GM18499 (cell line): ENCODE data around the gene ACSM3.
"Not testable (repeated sequence)": the region's sequence is repeated elsewhere in the genome, so short reads cannot be mapped to it uniquely, and the experiment has no call there.

Experiments used
- ATAC-seq: cut with Tn5 transposase; IDR thresholded peaks from one replicate; pipeline ENCODE4 v1.9.1; 2021; ENCODE audit warnings: moderate number of reproducible peaks; ENCODE audit not compliant: insufficient read depth, unreplicated experiment

ACSM3 gene

GRCh38 chr16:20753727-20754126, 10.1 kb upstream of the ACSM3 start:
- ATAC-seq: no peak

GRCh38 chr16:20755238-20755637, 8.6 kb upstream of the ACSM3 start:
- ATAC-seq: no peak

- not testable (repeated sequence) for ATAC-seq
Observed at GRCh38 chr16:20755799-20756198, 8.0 kb upstream of the ACSM3 start.

DNA sequence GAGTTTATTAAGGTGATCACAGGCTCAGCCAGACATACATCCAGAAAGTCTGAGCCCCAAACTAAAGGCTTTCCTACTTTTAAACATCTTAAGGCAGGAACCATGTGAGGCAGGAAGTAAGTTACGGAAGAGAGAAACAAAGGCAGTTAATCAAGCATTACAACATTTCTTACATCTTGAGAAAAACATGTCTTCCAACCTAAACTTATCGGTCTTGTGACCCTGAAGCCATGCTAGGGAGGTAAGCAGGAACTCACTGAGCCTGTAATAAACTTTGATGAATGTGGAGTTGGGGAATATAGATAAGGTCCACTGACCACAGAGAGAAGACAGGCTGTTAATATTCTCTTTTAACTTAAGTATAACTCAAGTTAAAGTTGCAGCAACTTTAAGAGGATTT, 3.5 kb upstream of the ACSM3 start:
- ATAC-seq: no peak

GRCh38 chr16:20761175-20761574, 2.6 kb upstream of the ACSM3 start:
- ATAC-seq: no peak

GRCh38 chr16:20762404-20763123, 1.2 kb upstream of the ACSM3 start:
- ATAC-seq: no peak

DNA sequence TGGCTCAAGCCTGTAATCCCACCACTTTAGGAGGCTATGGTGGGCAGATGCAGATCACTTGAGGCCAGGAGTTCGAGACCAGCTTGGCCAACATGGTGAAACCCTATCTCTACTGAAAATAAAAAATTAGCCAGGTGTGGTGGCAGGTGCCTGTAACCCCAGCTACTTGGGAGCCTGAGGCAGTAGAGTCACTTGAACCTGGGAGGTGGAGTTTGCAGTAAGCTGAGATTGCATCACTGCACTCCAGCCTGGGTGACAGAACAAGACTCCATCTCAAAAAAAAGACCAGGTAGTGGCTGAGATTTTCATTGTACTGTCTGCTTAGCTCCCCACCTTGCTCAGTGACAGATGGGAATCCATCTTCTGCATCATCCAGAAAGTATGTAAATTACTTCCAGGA, 634 bp downstream of the ACSM3 start:
- ATAC-seq: not testable (repeated sequence)

GRCh38 chr16:20765732-20766131, 1.9 kb downstream of the ACSM3 start:
- ATAC-seq: no peak

DNA sequence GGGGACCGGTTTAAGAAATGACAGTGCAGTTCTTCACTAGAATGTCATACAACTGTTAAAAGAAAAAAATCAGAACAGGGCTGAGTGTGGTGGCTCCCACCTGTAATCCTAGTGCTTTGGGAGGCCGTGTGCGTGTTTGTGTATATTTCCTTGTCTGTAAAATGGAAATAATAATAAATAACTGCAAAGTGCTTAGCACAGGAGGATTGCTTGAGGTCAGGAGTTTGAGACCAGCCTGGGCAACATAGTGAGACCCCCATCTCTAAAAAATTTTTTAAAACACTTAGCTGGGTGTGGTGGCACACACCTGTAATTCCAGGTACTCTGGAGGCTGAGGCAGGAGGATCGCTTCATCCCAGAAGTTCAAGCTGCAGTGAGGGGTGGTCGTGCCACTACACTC, 2.5 kb downstream of the ACSM3 start:
- no peak for ATAC-seq

GRCh38 chr16:20767577-20767976, 3.8 kb downstream of the ACSM3 start:
- no peak for ATAC-seq

DNA sequence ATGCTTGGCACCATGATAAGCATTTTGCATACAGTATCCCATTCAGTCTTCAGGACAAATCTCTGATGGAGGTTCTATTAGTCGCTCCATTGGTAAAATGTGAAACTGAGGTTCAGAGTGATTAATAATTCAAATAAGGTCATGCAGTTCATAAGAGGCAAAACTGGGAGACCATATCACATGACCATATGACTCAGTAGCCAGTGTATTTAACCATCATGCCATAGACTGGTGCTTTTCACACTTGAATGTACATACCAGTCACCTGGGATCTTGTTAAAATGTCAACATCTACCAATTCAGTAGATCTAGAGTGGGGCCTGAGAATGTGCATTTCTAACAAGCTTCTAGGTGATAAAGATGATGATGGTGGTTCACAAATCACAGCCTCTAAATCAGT, 4.3 kb downstream of the ACSM3 start:
- no peak for ATAC-seq

DNA sequence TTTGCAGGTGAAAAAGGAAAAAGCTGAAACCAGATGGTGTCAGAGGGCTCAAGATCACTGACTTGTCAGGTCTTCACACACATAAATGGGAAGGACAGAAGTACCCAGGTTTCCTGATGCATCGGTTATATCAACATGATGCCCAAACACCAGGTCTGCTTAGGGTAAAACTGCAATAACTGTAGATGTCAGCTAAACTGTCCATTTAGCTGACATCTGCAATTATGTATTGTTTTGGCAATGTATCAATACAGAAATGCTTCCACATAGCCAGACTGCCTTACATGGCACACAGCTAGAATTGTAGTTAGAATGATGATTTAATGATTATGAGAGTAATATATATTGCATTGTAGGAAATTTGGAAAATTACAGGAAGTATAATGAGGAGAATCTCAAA, 5.0 kb downstream of the ACSM3 start:
- no peak for ATAC-seq

DNA sequence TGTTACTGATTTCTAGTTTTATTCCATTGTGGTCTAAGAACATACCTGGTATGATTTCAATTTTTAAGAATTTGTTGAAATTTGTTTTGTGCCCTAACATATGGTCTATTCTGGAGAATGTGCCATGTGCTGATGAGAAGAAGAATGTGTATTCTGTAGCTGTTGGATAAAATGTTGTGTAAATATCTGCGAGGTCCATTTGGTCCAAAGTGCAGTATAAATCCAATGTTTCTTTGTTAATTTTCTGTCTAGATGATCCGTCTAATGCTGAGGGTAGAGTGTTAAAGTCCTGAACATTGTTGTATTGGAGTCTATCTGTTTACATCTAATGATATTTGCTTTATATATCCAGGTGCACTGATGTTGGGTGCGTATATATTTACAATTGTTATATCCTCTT, 9.9 kb downstream of the ACSM3 start:
- no peak for ATAC-seq

DNA sequence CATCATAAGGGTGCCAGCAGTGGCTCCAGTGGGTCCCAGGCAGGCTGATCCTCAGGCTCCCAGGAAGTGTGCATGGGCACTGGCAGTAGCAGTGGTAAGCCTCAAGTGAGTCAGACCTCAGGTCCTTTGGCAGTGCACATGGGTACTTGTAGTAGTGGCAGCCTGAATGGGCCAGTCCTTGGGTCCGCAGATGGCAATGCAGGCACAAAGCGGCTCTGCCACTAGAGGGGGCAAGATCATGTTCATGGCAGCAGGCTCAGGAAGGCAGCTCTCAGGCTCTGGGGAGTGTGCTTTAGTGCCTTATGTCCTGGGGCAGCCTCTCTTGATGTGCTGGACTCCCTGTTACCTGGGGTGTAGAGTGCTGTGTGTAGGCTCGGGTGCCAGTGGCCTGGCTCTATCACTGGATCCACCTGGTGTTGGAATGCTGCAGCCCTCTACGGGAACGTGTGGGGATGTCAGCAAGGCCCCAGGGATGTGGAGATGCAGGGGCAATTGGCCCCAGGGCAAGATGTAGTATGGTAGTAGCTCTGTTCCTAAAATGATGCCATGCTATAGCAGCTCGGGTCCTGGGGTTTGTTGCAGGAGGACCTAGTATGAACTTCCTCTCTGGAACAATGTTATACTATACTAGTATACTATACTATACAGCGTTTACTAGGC, 11.0 kb downstream of the ACSM3 start:
- no peak for ATAC-seq

DNA sequence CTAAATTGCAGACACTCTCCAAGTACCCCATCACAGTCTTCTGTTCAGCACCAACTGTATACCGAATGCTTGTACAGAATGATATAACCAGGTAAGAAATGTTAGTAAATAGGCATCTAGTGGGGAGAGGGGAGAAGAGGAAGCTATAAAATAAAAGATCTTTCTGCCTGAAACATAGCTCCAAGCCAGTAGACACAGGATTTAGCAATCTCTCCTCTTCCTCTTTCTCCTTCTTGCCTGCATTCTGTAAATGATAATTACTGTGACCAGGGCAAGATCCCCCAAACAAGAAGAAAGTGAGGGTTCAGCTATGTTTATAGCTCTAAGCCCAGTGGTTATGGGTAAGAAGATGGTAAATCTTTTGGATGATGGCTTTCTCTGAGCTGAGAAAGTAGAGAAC, 17.9 kb downstream of the ACSM3 start:
- ATAC-seq: no peak

DNA sequence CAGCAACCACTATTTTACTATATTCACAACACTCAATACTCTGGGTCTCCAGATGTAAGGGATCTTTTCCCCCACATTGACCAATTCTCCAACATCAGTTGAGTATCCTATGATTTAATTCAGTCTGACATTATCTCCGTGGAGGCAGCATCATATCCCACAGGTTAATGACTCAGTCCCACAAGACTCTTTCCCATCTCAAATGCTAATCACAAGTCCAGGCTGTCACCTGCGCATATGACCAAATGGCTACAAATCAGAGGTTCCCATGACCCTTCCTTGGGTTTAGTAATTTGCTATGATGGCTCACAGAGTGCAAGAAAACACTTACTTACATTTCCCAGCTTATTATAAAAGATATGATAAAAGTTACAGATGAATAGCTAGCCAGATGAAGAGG, 18.7 kb downstream of the ACSM3 start:
- no peak for ATAC-seq

DNA sequence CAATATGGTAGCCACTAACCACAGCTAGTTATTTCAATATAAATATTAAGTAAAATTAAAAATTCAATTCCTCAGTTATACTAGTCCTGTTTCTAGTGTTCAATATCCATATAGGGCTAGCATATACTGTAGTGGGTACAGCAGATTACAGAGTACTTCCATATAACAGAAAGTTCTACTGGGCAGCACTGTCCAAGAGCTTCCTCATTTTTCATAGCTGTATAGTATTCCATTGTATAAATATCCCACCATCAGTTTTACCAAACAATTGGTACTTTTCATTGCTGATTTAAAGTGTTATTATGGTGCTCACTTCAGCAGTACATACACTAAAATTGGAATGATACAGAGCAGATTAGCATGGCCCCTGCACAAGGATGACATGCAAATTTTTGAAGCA, 20.4 kb downstream of the ACSM3 start:
- no peak for ATAC-seq

DNA sequence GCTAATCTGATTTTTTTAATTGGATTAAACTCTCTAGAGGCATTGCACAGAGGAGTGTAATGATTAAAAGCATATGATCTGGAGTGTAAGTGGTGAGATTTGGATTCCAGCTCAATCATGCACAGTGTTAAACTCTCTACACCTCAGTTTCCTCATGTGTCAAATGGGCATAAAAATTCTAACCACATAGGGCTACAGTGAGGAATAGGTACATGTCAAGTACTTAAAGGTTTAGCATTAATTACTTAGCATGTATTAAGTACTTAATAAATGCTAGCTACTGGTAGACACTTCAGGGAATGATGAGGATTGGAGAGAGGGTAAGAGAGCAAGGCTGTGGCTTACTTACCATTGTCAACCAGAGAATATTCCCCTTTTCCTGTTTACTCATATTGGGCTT, 25.3 kb downstream of the ACSM3 start:
- ATAC-seq: no peak

DNA sequence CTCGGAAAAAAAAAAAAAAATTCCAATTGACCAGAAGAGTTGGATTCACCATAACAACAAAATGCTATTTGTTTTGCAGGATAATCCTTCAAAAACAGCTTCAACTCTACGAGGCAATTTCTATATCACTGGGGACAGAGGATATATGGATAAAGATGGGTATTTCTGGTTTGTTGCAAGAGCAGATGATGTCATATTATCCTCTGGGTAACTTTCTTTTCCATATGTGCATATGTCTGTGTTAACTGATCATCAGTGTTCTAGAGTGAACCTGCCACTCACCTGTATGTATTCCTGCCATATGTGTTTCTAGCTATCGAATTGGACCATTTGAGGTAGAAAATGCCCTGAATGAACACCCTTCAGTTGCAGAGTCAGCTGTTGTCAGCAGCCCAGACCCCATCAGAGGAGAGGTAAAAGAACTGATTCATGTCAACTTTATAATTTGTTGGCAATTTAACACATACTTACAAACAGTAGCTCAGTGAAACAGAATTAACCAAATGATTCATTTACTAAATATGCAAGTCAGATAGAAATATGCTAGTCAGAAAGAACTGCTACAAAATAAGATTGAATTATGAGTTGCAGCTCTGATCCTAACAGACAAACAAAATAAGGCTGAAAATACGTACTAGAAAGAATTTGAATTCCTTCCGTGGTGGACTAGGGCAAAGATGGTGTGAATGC, 28.3 kb downstream of the ACSM3 start:
- ATAC-seq: no peak

GRCh38 chr16:20798364-20798763, 34.5 kb downstream of the ACSM3 start:
- no peak for ATAC-seq

GRCh38 chr16:20799599-20799998, 35.8 kb downstream of the ACSM3 start:
- no peak for ATAC-seq

- ATAC-seq: no peak
Observed at GRCh38 chr16:20801278-20801677, 37.5 kb downstream of the ACSM3 start.
